PFSK-1 (cell line): ENCODE data around the gene TPD52L2.

Source experiments
- FOXP2 ChIP-seq: optimal IDR thresholded peaks from 2 replicates; pipeline ENCODE3; 2011; ENCODE audit warnings: borderline replicate concordance, control low read depth, inconsistent platforms; ENCODE audit not compliant: insufficient read depth; ENCODE audit errors: extremely low read length, extremely low read depth
- POLR2AphosphoS5 ChIP-seq: IDR thresholded peaks from 2 replicates; pipeline ENCODE4 v1.6.1; 2012; ENCODE audit warnings: low read depth, mild to moderate bottlenecking, control low read depth, low read length, moderate library complexity
- SIN3A ChIP-seq: IDR thresholded peaks from 2 replicates; pipeline ENCODE4 v1.6.1; 2012; ENCODE audit warnings: mild to moderate bottlenecking, low read length, moderate library complexity, borderline replicate concordance; ENCODE audit not compliant: insufficient read depth
- TAF1 ChIP-seq: IDR thresholded peaks from 2 replicates; pipeline ENCODE4 v1.6.1; 2012; ENCODE audit warnings: low read length, control low read depth, borderline replicate concordance; ENCODE audit not compliant: insufficient read depth
- TF ChIP-seq, protein P1 (sequence below), 2 experiments: IDR thresholded peaks; 2 replicates each; pipeline versions ENCODE4 v1.6.1 to v1.8.0; 2011 to 2012; ENCODE audit warnings: low read depth in 2 of 2, low read length in 2 of 2, control low read depth in 1 of 2, inconsistent platforms in 1 of 2, mild to moderate bottlenecking in 1 of 2, moderate library complexity in 1 of 2; ENCODE audit not compliant: insufficient read depth in 1 of 2

Gene TPD52L2

DNA sequence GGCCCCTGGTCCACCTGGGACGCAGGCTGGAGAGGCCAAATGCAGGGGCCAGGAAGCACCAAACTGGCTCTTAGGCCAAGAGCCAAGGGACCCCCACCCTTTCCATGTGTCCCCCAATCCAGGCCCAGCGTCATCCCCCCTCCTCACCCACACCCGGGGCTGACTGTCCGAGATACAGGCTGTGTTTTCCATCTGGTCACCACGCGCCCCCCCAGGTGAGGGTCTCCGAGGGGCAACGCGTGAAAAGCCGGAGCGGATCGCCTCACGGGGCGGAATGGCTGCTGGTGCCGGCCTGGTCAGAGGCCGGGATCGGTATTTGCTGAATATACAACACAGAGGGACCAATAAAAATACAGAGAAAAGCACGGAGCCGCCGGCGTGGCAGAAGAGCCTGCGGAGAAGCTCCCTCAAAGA, 9.0 kb upstream of the TPD52L2 start:
- TF ChIP-seq TAF1 (no peak), SIN3A (no peak), FOXP2 (no peak), POLR2AphosphoS5 (no peak)
- TF ChIP-seq, protein P1, sequence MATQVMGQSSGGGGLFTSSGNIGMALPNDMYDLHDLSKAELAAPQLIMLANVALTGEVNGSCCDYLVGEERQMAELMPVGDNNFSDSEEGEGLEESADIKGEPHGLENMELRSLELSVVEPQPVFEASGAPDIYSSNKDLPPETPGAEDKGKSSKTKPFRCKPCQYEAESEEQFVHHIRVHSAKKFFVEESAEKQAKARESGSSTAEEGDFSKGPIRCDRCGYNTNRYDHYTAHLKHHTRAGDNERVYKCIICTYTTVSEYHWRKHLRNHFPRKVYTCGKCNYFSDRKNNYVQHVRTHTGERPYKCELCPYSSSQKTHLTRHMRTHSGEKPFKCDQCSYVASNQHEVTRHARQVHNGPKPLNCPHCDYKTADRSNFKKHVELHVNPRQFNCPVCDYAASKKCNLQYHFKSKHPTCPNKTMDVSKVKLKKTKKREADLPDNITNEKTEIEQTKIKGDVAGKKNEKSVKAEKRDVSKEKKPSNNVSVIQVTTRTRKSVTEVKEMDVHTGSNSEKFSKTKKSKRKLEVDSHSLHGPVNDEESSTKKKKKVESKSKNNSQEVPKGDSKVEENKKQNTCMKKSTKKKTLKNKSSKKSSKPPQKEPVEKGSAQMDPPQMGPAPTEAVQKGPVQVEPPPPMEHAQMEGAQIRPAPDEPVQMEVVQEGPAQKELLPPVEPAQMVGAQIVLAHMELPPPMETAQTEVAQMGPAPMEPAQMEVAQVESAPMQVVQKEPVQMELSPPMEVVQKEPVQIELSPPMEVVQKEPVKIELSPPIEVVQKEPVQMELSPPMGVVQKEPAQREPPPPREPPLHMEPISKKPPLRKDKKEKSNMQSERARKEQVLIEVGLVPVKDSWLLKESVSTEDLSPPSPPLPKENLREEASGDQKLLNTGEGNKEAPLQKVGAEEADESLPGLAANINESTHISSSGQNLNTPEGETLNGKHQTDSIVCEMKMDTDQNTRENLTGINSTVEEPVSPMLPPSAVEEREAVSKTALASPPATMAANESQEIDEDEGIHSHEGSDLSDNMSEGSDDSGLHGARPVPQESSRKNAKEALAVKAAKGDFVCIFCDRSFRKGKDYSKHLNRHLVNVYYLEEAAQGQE (IDR thresholded peaks at IDR 0.05; ENCODE audit: insufficient read depth in 1 of 2, low read depth in 2 of 2, low read length in 2 of 2), result no peak

DNA sequence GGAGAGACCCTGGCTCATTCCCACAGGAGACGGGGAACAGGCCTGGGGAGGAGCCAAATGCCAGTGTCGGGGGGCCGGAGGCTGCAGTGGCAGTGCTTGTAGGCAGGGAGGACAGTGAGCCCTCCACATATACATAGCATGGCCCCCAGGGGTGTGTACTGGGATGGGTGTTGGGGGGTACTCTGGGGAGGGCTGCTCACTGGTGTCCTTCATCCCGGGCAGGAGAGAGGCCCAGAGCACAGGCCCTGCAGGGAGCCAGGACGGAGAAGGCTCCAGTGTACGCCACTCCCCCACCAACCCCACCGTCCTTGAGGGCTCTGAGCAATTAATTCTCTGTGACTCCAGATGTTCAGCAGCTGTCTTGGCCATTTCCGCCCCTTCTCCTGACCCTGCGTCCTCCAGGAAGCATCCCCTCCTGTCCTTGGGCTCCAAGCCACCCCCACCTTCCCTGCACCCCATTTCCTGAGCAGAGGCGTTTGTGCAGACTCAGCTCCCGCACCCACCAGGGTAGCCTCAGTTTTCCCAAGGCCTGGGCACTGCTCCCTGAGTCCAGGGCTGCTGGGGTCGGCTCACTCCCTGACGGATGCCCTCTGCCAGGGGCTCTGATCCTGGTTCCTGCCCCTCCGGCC, 7.2 kb upstream of the TPD52L2 start:
- TF ChIP-seq SIN3A (no peak), POLR2AphosphoS5 (no peak), TAF1 (0 out of 2 replicates have a peak, but pooled peaks have one; percentile 49), FOXP2 (no peak)
- TF ChIP-seq, protein P1 (IDR thresholded peaks at IDR 0.05; ENCODE audit: insufficient read depth in 1 of 2, low read depth in 2 of 2, low read length in 2 of 2), result 0 out of 4 replicates have a peak, but pooled peaks of 1 of the 2 experiments have one; percentile 15

DNA sequence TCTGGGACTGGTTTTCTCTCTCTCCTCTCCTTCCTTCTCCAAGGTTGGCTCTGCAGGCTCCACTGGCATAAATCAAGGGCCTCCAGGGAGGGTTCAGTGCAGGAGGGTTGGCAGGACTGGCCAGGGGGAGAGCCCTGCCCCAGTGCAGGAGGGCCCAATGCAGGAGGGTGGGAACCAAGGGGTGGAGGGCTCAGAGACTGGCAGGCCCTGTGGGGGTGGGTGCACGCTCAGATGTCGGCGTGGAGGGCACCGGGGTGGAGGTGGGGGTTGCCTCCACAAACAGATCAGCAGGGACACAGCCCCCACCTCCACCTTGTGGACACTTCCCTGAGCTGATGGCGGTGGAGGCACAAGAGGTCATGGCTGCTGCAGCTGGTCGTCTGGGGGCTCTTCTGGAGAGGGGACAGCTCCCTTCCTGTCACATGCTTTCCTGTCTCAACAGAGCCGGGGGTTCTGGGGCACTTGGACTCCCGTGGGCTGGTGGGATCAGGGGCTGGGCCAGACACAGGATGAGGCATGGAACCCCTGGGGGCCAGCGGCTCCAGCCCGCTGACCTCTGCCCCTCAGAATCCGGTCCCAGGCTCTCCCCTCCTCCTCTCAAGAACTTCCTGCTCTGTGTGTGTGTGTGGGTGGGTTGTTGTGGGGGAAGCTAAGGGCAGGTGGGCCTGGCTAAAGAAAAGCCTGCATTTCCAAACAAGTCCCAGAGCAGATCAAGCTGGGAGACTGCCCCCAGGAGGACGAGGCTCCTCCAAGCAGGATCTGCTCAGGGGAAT, 6.5 kb upstream of the TPD52L2 start:
- TF ChIP-seq, protein P1 (IDR thresholded peaks at IDR 0.05; ENCODE audit: insufficient read depth in 1 of 2, low read depth in 2 of 2, low read length in 2 of 2), result no peak

DNA sequence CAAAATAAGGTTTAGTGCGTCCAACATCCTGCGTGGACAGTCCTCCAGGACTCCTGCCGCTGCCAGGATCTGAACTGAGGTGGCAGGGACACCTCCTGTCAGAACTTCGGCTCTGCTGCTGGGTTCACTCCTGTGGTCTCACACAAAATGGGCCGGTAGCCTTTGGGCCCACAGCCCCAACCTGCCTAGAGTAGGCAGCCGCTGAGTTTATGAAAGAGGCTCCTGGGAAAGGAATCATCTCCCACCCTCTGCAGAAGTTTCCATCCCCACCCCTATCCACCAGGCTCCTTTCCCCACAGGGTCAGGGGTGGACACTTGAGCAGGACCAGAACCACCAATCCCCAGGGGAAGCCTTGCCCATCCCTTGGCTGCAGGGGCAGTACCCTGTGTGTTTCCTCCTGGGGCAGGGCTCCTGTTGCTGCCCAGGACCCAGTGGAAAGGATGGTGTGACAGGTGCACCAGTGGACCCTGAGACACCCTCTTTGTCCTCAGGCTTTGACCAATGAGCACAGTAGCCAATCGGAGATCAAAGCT, 5.8 kb upstream of the TPD52L2 start:
- TF ChIP-seq, protein P1 (IDR thresholded peaks at IDR 0.05; ENCODE audit: insufficient read depth in 1 of 2, low read depth in 2 of 2, low read length in 2 of 2), result no peak
- TF ChIP-seq POLR2AphosphoS5 (no peak), FOXP2 (no peak), TAF1 (no peak), SIN3A (no peak)
